GM19395 (cell line): Measurements from ENCODE around the gene PLCL2.

Experiments
- ATAC-seq: cut with Tn5 transposase; IDR thresholded peaks from one replicate; pipeline ENCODE4 v1.9.1; 2021; ENCODE audit warnings: mild to moderate bottlenecking, moderate library complexity; ENCODE audit not compliant: unreplicated experiment

PLCL2 gene

GRCh38 chr3:17065315-17065714 lies 180.6 kb downstream of the PLCL2 start:
- no peak for ATAC-seq

- no peak for ATAC-seq
Observed at GRCh38 chr3:17065881-17066280, 181.1 kb downstream of the PLCL2 start.

GRCh38 chr3:17069754-17070153 lies 185.0 kb downstream of the PLCL2 start:
- no peak for ATAC-seq

GRCh38 chr3:17070161-17070959 lies 185.6 kb downstream of the PLCL2 start:
- no peak for ATAC-seq

- ATAC-seq = no peak
Observed at GRCh38 chr3:17074559-17074958, 189.8 kb downstream of the PLCL2 start.

GRCh38 chr3:17075358-17075757 lies 190.6 kb downstream of the PLCL2 start:
- no peak for ATAC-seq

GRCh38 chr3:17075907-17076306 lies 191.2 kb downstream of the PLCL2 start:
- ATAC-seq = no peak

- ATAC-seq = no peak
Observed at GRCh38 chr3:17076940-17077605, 192.3 kb downstream of the PLCL2 start.

GRCh38 chr3:17077606-17078005 lies 192.9 kb downstream of the PLCL2 start:
- no peak for ATAC-seq

GRCh38 chr3:17078926-17079465 lies 194.2 kb downstream of the PLCL2 start:
- ATAC-seq = no peak

- no peak for ATAC-seq
Observed at GRCh38 chr3:17079933-17080332, 195.2 kb downstream of the PLCL2 start.

- ATAC-seq = no peak
Observed at GRCh38 chr3:17081520-17081919, 196.8 kb downstream of the PLCL2 start.

- ATAC-seq = no peak
Observed at GRCh38 chr3:17087509-17087908, 202.8 kb downstream of the PLCL2 start.

GRCh38 chr3:17088017-17088416 lies 203.3 kb downstream of the PLCL2 start:
- no peak for ATAC-seq

- ATAC-seq = no peak
Observed at GRCh38 chr3:17088602-17089313, 204.0 kb downstream of the PLCL2 start.

GRCh38 chr3:17089314-17089700 lies 204.6 kb downstream of the PLCL2 start:
- no peak for ATAC-seq

- ATAC-seq = no peak
Observed at GRCh38 chr3:17090280-17090983, 205.7 kb downstream of the PLCL2 start.

- ATAC-seq = no peak
Observed at GRCh38 chr3:17091910-17092582, 207.3 kb downstream of the PLCL2 start.

GRCh38 chr3:17092583-17092933 lies 207.8 kb downstream of the PLCL2 start:
- ATAC-seq = no peak

GRCh38 chr3:17094551-17094950 lies 209.8 kb downstream of the PLCL2 start:
- no peak for ATAC-seq
